ENCODE measurements around the gene ZNF362. TPM values are rescaled to one million over a fixed set of nuclear protein-coding genes. Genes with fewer than 3 reads are reported as not detected.

ZNF362 gene
- total RNA-seq, 4 donors from 2014 or later = 20.7 to 44.1 (median 26.7) TPM

GRCh38 chr1:33335020-33335419 is 78.7 kb downstream of the ZNF362 start:
- WGBS, 2 donors = 54 to 57% methylated on average over 4 of the region's 4 CpGs
- TF ChIP-seq POLR2A (IDR thresholded peaks at IDR 0.05) (no peak), CTCF (IDR thresholded peaks at IDR 0.05) (no peak)
- peak overlapping the region; percentile 34 to 77 (median 72) for H3K27ac ChIP-seq
- intact Hi-C loops (cut with DNase I) = no loop called here
- H3K9me3 ChIP-seq = no peaks in the 10 kb centered on the region
- peaks cover 81 to 86% of the 10 kb centered on the region in 2 donors for H3K4me1 ChIP-seq
- no peak overlapping the region for H3K4me3 ChIP-seq (replicated peaks in 1 of 3)
- DNase-seq = no peak
- H3K27me3 ChIP-seq = no peaks in the 10 kb centered on the region
- peaks cover 17 to 27% of the 10 kb centered on the region in 2 donors for H3K36me3 ChIP-seq

GRCh38 chr1:33336580-33336979 is 80.3 kb downstream of the ZNF362 start:
- peaks cover 93 to 98% of the 10 kb centered on the region in 2 donors for H3K4me1 ChIP-seq

GRCh38 chr1:33337441-33337840 is 81.1 kb downstream of the ZNF362 start:
- Histone ChIP-seq H3K27ac (peak overlapping the region; percentile 88 to 95 (median 94)), H3K4me1 (peaks cover 93 to 98% of the 10 kb centered on the region in 2 donors), H3K36me3 (peaks cover 0 to 4% of the 10 kb centered on the region in 2 donors), H3K4me3 (replicated peaks in 1 of 3) (no peak overlapping the region), H3K27me3 (no peaks in the 10 kb centered on the region), H3K9me3 (no peaks in the 10 kb centered on the region)
- WGBS, 2 donors = 81 to 97% methylated on average over 6 of the region's 6 CpGs
- intact Hi-C loops (cut with DNase I) = no loop called here
- TF ChIP-seq POLR2A (IDR thresholded peaks at IDR 0.05) = no peak
- TF ChIP-seq CTCF (IDR thresholded peaks at IDR 0.05) = no peak
- DNase-seq = no peak

More at GRCh38 chr1:33336580-33336979, 80.3 kb downstream of the ZNF362 start:
- DNase-seq = no peak
- H3K36me3 ChIP-seq = peaks cover 2 to 12% of the 10 kb centered on the region in 2 donors
- 44 to 57% methylated on average over 9 of the region's 9 CpGs for WGBS, 2 donors
- no peak overlapping the region for H3K4me3 ChIP-seq (replicated peaks in 1 of 3)
- peak overlapping the region in 2 of 3 donors; percentile 36 to 94 for H3K27ac ChIP-seq
- H3K9me3 ChIP-seq = no peaks in the 10 kb centered on the region
- intact Hi-C loops (cut with DNase I) = no loop called here
- H3K27me3 ChIP-seq = no peaks in the 10 kb centered on the region
- TF ChIP-seq CTCF (IDR thresholded peaks at IDR 0.05) = no peak

GRCh38 chr1:33338048-33338439 is 81.8 kb downstream of the ZNF362 start:
- no peak for DNase-seq
- peaks cover 93 to 98% of the 10 kb centered on the region in 2 donors for H3K4me1 ChIP-seq
- no peak for TF ChIP-seq CTCF (IDR thresholded peaks at IDR 0.05)
- no peak for TF ChIP-seq POLR2A (IDR thresholded peaks at IDR 0.05)
- intact Hi-C loops (cut with DNase I) = no loop called here
- no peak overlapping the region for H3K4me3 ChIP-seq (replicated peaks in 1 of 3)
- H3K36me3 ChIP-seq = no peaks in the 10 kb centered on the region
- peak overlapping the region; percentile 88 to 95 (median 94) for H3K27ac ChIP-seq
- no peaks in the 10 kb centered on the region for H3K27me3 ChIP-seq
- H3K9me3 ChIP-seq = no peaks in the 10 kb centered on the region
- 3 to 38% methylated on average over 1 of the region's 1 CpG for WGBS, 2 donors

GRCh38 chr1:33338440-33339211 is 82.3 kb downstream of the ZNF362 start:
- H3K27me3 ChIP-seq = no peaks in the 10 kb centered on the region
- peak overlapping the region; percentile 88 to 95 (median 94) for H3K27ac ChIP-seq
- no peaks in the 10 kb centered on the region for H3K36me3 ChIP-seq
- TF ChIP-seq CTCF (IDR thresholded peaks at IDR 0.05) (no peak), POLR2A (IDR thresholded peaks at IDR 0.05) (no peak)
- 39 to 46% methylated on average over 14 of the region's 14 CpGs for WGBS, 2 donors
- peaks cover 91 to 98% of the 10 kb centered on the region in 2 donors for H3K4me1 ChIP-seq
- H3K9me3 ChIP-seq = no peaks in the 10 kb centered on the region
- no peak overlapping the region for H3K4me3 ChIP-seq (replicated peaks in 1 of 3)
- intact Hi-C loops (cut with DNase I) = no loop called here
- peak in 1 of 2 donors; percentile 35 for DNase-seq

Measured in thyroid gland (tissue), 4 donors.